Camera-type eye (tissue), 1 donor: ENCODE results near the gene SLC38A5. TPM values are rescaled to one million over a fixed set of nuclear protein-coding genes. Genes with fewer than 3 reads are reported as not detected.

ENCODE experiments used
- total RNA-seq: library from RNA; depleted of rRNA; stranded (reverse); fragments of >200 nt; gene quantifications from one replicate; pipeline ENCODE4 v1.2.3, GENCODE V29; 2014

The SLC38A5 gene
- 103 TPM for total RNA-seq

GRCh38 chrX:48470110-48470832 is at the start of gene SLC38A5:
SLC38A5 (minus strand) TSS chrX:48470260; CDS start chrX:48467924, 2,336 bp downstream.

GRCh38 chrX:48508400-48509244 is 38.6 kb upstream of the SLC38A5 start, which contains the start of gene PORCN:
PORCN (plus strand) TSS chrX:48508992; CDS start chrX:48509821, 829 bp downstream.

GRCh38 chrX:48475774-48476577 is 5.9 kb upstream of the SLC38A5 start, which contains the start of gene FTSJ1:
FTSJ1 (plus strand) TSS chrX:48476199; CDS start chrX:48478048, 1,849 bp downstream.

GRCh38 chrX:48411860-48412259 is 58.2 kb downstream of the SLC38A5 start, which contains the start of gene SSX4B:
SSX4B (minus strand) TSS chrX:48411960; CDS start chrX:48411372, 588 bp downstream.

Other genes with a start within 250 kb of the SLC38A5 start
- gene SSX1, start 214.9 kb downstream of the SLC38A5 start, total RNA-seq, result not detected
- not detected for gene SSX3, start 113.6 kb downstream of the SLC38A5 start, total RNA-seq
- not detected for gene SSX4, start 86.7 kb downstream of the SLC38A5 start, total RNA-seq
- gene SSX4B, start 58.3 kb downstream of the SLC38A5 start, total RNA-seq, result not detected
- gene FTSJ1, start 5.9 kb upstream of the SLC38A5 start, total RNA-seq, result 59.1 TPM
- 13.7 TPM for gene PORCN, start 38.7 kb upstream of the SLC38A5 start, total RNA-seq
- gene EBP, start 51.5 kb upstream of the SLC38A5 start, total RNA-seq, result 21.9 TPM
- gene TBC1D25, start 69.5 kb upstream of the SLC38A5 start, total RNA-seq, result 10.0 TPM
- gene RBM3, start 104.2 kb upstream of the SLC38A5 start, total RNA-seq, result 124 TPM
- 83.1 TPM for gene WDR13, start 127.2 kb upstream of the SLC38A5 start, total RNA-seq
- 3.5 TPM for gene WAS, start 213.5 kb upstream of the SLC38A5 start, total RNA-seq
- gene SUV39H1, start 226.5 kb upstream of the SLC38A5 start, total RNA-seq, result 4.3 TPM